ENCODE data around the gene GPR65. TPM values are rescaled to one million over a fixed set of nuclear protein-coding genes. Genes with fewer than 3 reads are reported as not detected.

The GPR65 gene
- total RNA-seq, 3 donors from 2014 or later: 0.41 to 1.6 (median 1.6) TPM

DNA sequence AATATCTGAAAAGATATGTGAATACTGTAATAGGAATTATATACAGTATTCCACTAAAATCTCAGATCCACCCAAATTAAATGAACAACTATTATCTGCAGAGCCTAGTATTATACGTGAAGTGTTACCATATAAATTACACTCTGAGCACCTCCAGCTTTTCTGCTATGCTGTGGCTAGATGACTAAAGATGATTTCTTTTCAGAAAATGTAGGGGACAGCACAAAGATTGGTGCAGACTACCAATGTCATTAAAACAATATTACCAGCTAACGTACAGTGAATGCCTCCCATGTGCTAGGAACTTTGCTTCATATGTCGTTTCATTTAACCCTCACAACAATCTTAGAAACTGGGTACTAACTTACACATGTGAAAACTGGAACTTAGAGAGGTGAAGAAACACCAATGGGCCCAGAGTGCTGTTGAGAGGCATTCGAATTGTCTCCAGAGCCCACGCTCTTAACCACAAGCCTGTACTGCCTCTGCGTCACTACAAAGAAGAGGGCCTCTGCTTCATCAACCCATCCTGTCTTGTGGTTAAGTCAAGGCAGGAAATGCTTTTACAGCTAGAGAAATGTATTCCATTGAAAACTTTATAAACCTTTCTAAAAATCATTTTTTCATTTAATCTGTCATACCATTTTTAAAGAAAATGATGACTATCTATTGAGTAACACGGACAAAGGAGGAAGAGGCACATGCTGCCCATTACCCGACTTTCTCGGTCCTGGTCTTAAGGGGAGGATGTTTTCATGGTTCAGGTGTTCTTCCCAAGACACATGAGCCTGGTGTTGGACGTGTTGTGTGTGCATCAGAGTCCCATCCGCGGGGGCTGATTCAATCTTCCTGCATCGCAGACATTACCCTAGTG, 1.3 kb downstream of the GPR65 start:
- H3K4me1 ChIP-seq (ENCODE audit: low read depth): no peaks in the 10 kb centered on the region
- peak in 1 of 3 donors; percentile 43 for DNase-seq
- H3K9me3 ChIP-seq: no peaks in the 10 kb centered on the region
- intact Hi-C loops (cut with DNase I, micrococcal nuclease): no loop called here
- no peaks in the 10 kb centered on the region for H3K36me3 ChIP-seq (ENCODE audit: low read depth)
- H3K4me3 ChIP-seq: no peak overlapping the region
- peak; percentile 95 for ATAC-seq
- TF ChIP-seq CTCF (IDR thresholded peaks at IDR 0.05): no peak

DNA sequence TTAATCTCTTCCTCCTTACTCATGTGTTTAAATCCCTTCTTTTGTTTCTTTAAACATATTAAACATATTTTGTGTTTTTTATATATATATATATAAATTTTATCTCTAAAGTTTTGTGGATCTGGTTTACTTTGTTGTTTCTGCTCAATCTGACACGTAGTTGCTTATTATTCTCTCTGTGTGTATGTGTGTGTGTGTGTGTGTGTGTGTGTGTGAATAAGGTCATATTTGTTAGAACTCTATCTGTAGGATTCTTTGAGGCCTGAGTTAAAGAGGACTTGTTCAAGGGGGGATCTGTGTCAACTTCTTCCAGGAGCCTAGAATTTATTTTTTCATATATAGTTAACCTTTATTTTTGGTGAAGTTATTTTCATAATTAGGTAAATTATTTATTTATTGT, 2.7 kb downstream of the GPR65 start:
- H3K4me3 ChIP-seq: no peak overlapping the region
- H3K9me3 ChIP-seq: no peaks in the 10 kb centered on the region
- DNase-seq (no peak), ATAC-seq (no peak)
- TF ChIP-seq CTCF (IDR thresholded peaks at IDR 0.05): no peak
- no peaks in the 10 kb centered on the region for H3K36me3 ChIP-seq (ENCODE audit: low read depth)
- no peaks in the 10 kb centered on the region for H3K4me1 ChIP-seq (ENCODE audit: low read depth)
- intact Hi-C loops (cut with DNase I, micrococcal nuclease): no loop called here

- intact Hi-C loops (cut with DNase I, micrococcal nuclease): no loop called here
- no peaks in the 10 kb centered on the region for H3K4me1 ChIP-seq (ENCODE audit: low read depth)
- TF ChIP-seq CTCF (IDR thresholded peaks at IDR 0.05): no peak
Observed at GRCh38 chr14:88008039-88008742, 3.3 kb downstream of the GPR65 start.

DNA sequence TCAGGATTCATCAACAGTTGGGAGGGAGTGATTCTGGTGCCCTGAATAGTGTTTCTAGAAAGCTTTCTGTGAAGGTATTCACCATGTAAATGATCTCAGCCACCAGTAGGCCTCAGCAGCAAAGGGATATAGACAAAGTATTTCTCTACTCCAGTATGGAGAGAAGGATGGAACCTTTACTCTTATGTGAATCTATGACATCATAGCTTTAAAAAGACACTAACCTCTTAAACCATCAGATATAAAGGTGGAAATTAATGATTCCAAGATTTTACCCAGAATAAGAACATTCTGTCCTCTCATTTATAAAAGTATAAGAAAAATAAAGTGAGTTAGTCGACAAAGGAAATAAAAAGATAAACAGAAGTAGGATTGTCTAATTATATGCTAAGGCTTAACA, 4.6 kb downstream of the GPR65 start:
- TF ChIP-seq CTCF (IDR thresholded peaks at IDR 0.05): no peak
- H3K4me1 ChIP-seq (ENCODE audit: low read depth): no peaks in the 10 kb centered on the region

More at GRCh38 chr14:88008039-88008742, 3.3 kb downstream of the GPR65 start:
- ATAC-seq (no peak), DNase-seq (no peak)
- no peaks in the 10 kb centered on the region for H3K9me3 ChIP-seq
- H3K36me3 ChIP-seq (ENCODE audit: low read depth): no peaks in the 10 kb centered on the region
- no peak overlapping the region for H3K4me3 ChIP-seq

DNA sequence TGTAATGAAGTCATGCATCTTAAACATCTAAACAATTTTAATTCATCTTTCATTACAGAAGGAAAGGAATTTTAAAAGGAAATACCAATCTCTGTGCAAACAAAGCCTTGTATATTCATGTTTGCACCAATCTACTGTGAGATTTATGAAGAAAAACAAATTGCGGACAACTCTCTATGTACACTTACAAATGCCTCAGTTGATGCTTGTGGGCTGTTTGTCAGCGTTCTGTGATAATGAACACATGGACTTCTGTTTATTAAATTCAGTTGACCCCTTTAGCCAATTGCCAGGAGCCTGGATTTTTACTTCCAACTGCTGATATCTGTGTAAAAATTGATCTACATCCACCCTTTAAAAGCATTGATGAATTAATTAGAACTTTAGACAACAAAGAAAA, 5.4 kb downstream of the GPR65 start:
- Histone ChIP-seq H3K9me3 (no peaks in the 10 kb centered on the region), H3K4me1 (ENCODE audit: low read depth) (no peaks in the 10 kb centered on the region), H3K36me3 (ENCODE audit: low read depth) (no peaks in the 10 kb centered on the region), H3K4me3 (no peak overlapping the region)
- no peak for TF ChIP-seq CTCF (IDR thresholded peaks at IDR 0.05)
- ATAC-seq: no peak
- no peak for DNase-seq
- intact Hi-C loops (cut with DNase I, micrococcal nuclease): no loop called here

More for the DNA sequence above, 4.6 kb downstream of the GPR65 start:
- no peaks in the 10 kb centered on the region for H3K9me3 ChIP-seq
- DNase-seq (no peak), ATAC-seq (no peak)
- intact Hi-C loops (cut with DNase I, micrococcal nuclease): no loop called here
- no peaks in the 10 kb centered on the region for H3K36me3 ChIP-seq (ENCODE audit: low read depth)
- no peak overlapping the region for H3K4me3 ChIP-seq

All from mucosa of descending colon (tissue), 3 donors.